ENCODE data around the gene CMIP.

- no peak for TF ChIP-seq CTCF (IDR thresholded peaks at IDR 0.05)
- no peak for TF ChIP-seq POLR2A (IDR thresholded peaks at IDR 0.05)
Observed at GRCh38 chr16:81618187-81618586, 173.6 kb downstream of the CMIP start.
